ENCODE data around the gene PCGF5.

- no peak for TF ChIP-seq SIN3A (IDR thresholded peaks at IDR 0.05; ENCODE audit: low read depth, low read length)
- TF ChIP-seq PKNOX1 (IDR thresholded peaks at IDR 0.05): no peak
- TF ChIP-seq ZNF274 (IDR thresholded peaks at IDR 0.05; ENCODE audit: insufficient read depth, insufficient read length): no peak
- no peak for TF ChIP-seq POLR2A (IDR thresholded peaks at IDR 0.05; ENCODE audit: low read depth, low read length)
- TF ChIP-seq ZNF384 (IDR thresholded peaks at IDR 0.05; ENCODE audit: borderline replicate concordance, low read depth, low read length): no peak
- no peak for TF ChIP-seq CTCF (IDR thresholded peaks at IDR 0.05 in 2 of 3, conservative IDR thresholded peaks at IDR 0.05 in 1 of 3; ENCODE audit: control insufficient read depth in 2 of 3, extremely low read depth in 1 of 3, insufficient read depth in 1 of 3, low read depth in 3 of 3, low read length in 3 of 3)
- no peak for TF ChIP-seq USF2 (IDR thresholded peaks at IDR 0.05; ENCODE audit: borderline replicate concordance, low read depth, low read length)
- no peak for TF ChIP-seq ZBTB33 (IDR thresholded peaks at IDR 0.05)
- no peak for TF ChIP-seq ESRRA (IDR thresholded peaks at IDR 0.05; ENCODE audit: low read length)
- TF ChIP-seq RBBP5 (conservative IDR thresholded peaks at IDR 0.05): no peak
- TF ChIP-seq MYC (IDR thresholded peaks at IDR 0.05; ENCODE audit: insufficient read depth, insufficient read length, insufficient replicate concordance, low read length, severe bottlenecking): no peak
- TF ChIP-seq MEF2A (IDR thresholded peaks at IDR 0.05; ENCODE audit: insufficient read depth, low read depth, low read length): no peak
Observed at GRCh38 chr10:91171485-91171884, 49.0 kb upstream of the PCGF5 start.

Measured in GM12878 (cell line).